ENCODE data around the gene PLEKHH1. TPM values are rescaled to one million over a fixed set of nuclear protein-coding genes. Genes with fewer than 3 reads are reported as not detected.

The PLEKHH1 gene
- total RNA-seq, 1 donor from 2014 or later: 32.4 TPM

- TF ChIP-seq CTCF (IDR thresholded peaks at IDR 0.05; ENCODE audit: partially characterized antibody, unreplicated experiment): no peak
- no peaks in the 10 kb centered on the region for H3K9me3 Mint-ChIP-seq (ENCODE audit: unreplicated experiment)
- H3K4me1 Mint-ChIP-seq (ENCODE audit: low read depth, unreplicated experiment): no peaks in the 10 kb centered on the region
- H3K27me3 Mint-ChIP-seq (ENCODE audit: unreplicated experiment): peaks cover 2% of the 10 kb centered on the region
- H3K4me3 Mint-ChIP-seq (ENCODE audit: unreplicated experiment): no peak overlapping the region
- H3K36me3 Mint-ChIP-seq (ENCODE audit: unreplicated experiment): no peaks in the 10 kb centered on the region
- no peak for DNase-seq
- H3K27ac Mint-ChIP-seq (ENCODE audit: unreplicated experiment): no peak overlapping the region
Measured at GRCh38 chr14:67524634-67524963, 8.5 kb upstream of the PLEKHH1 start.

- Mint-ChIP-seq H3K9me3 (ENCODE audit: unreplicated experiment) (no peaks in the 10 kb centered on the region), H3K27ac (ENCODE audit: unreplicated experiment) (no peak overlapping the region), H3K4me1 (ENCODE audit: low read depth, unreplicated experiment) (no peaks in the 10 kb centered on the region), H3K27me3 (ENCODE audit: unreplicated experiment) (peaks cover 2% of the 10 kb centered on the region), H3K36me3 (ENCODE audit: unreplicated experiment) (no peaks in the 10 kb centered on the region), H3K4me3 (ENCODE audit: unreplicated experiment) (no peak overlapping the region)
- no peak for DNase-seq
- TF ChIP-seq CTCF (IDR thresholded peaks at IDR 0.05; ENCODE audit: partially characterized antibody, unreplicated experiment): no peak
Measured at GRCh38 chr14:67525389-67525788, 7.7 kb upstream of the PLEKHH1 start.

GRCh38 chr14:67526181-67526580 is 6.9 kb upstream of the PLEKHH1 start:
- Mint-ChIP-seq H3K27me3 (ENCODE audit: unreplicated experiment) (peaks cover under 1% of the 10 kb centered on the region), H3K9me3 (ENCODE audit: unreplicated experiment) (no peaks in the 10 kb centered on the region), H3K4me3 (ENCODE audit: unreplicated experiment) (no peak overlapping the region), H3K36me3 (ENCODE audit: unreplicated experiment) (no peaks in the 10 kb centered on the region), H3K4me1 (ENCODE audit: low read depth, unreplicated experiment) (no peaks in the 10 kb centered on the region), H3K27ac (ENCODE audit: unreplicated experiment) (no peak overlapping the region)
- no peak for DNase-seq
- TF ChIP-seq CTCF (IDR thresholded peaks at IDR 0.05; ENCODE audit: partially characterized antibody, unreplicated experiment): no peak

- no peak overlapping the region for H3K27ac Mint-ChIP-seq (ENCODE audit: unreplicated experiment)
- no peaks in the 10 kb centered on the region for H3K27me3 Mint-ChIP-seq (ENCODE audit: unreplicated experiment)
- H3K36me3 Mint-ChIP-seq (ENCODE audit: unreplicated experiment): no peaks in the 10 kb centered on the region
- no peaks in the 10 kb centered on the region for H3K9me3 Mint-ChIP-seq (ENCODE audit: unreplicated experiment)
- no peak overlapping the region for H3K4me3 Mint-ChIP-seq (ENCODE audit: unreplicated experiment)
- DNase-seq: peak; percentile 56
- peak; percentile 63 for TF ChIP-seq CTCF (IDR thresholded peaks at IDR 0.05; ENCODE audit: partially characterized antibody, unreplicated experiment)
- no peaks in the 10 kb centered on the region for H3K4me1 Mint-ChIP-seq (ENCODE audit: low read depth, unreplicated experiment)
Measured at GRCh38 chr14:67526676-67527459, 6.2 kb upstream of the PLEKHH1 start.

- Mint-ChIP-seq H3K27ac (ENCODE audit: unreplicated experiment) (no peak overlapping the region), H3K4me3 (ENCODE audit: unreplicated experiment) (no peak overlapping the region), H3K27me3 (ENCODE audit: unreplicated experiment) (peaks cover 2% of the 10 kb centered on the region), H3K36me3 (ENCODE audit: unreplicated experiment) (no peaks in the 10 kb centered on the region), H3K9me3 (ENCODE audit: unreplicated experiment) (peaks cover 4% of the 10 kb centered on the region), H3K4me1 (ENCODE audit: low read depth, unreplicated experiment) (no peaks in the 10 kb centered on the region)
- DNase-seq: no peak
- no peak for TF ChIP-seq CTCF (IDR thresholded peaks at IDR 0.05; ENCODE audit: partially characterized antibody, unreplicated experiment)
Measured at GRCh38 chr14:67527756-67528155, 5.3 kb upstream of the PLEKHH1 start.
